ENCODE measurements around the gene TBXA2R.

The TBXA2R gene

GRCh38 chr19:3619631-3620012 lies 12.9 kb upstream of the TBXA2R start:
- DNase-seq (ENCODE audit: low read depth, low spot score), result no peak

DNA sequence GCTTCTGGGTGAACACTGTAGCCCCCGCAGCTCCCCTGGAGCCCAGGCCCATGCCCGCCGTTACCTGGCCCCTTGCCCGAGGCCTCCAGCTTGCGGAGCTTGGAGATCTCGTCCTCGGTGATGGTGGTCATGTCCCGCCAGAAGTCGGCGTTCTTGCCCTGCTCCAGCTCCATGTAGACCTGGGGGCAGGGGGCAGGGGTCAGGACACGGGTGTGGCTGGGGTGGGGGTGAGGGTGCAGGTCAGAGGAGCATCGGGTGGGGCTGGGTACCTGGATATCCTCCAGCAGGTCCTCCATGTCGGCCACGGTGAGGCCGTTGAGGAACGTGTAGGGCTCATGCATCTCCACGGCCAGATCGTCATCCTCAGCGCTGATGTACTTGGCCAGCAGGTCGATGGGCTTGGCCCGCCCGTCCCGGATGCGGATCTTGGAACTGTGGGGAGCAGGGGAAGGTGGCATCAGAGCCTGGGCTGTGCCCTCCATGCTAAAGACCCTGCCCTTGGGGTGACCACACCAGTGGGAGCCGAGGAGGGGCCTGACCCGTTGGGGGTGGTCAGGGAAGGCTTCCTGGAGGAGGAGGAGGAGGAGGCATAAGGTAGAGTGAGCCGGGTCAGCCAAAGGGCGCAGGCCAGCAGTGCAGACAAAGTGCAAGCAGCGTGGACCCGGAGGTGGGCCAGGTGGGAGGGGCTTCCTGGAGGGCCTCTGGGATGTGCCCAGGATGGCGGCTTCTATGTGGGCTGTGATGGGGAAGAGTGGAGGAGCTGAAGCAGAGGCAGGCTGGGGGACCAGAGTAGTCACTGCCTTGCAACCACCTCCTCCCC lies 12.3 kb upstream of the TBXA2R start:
- no peak for DNase-seq (ENCODE audit: low read depth, low spot score)

DNA sequence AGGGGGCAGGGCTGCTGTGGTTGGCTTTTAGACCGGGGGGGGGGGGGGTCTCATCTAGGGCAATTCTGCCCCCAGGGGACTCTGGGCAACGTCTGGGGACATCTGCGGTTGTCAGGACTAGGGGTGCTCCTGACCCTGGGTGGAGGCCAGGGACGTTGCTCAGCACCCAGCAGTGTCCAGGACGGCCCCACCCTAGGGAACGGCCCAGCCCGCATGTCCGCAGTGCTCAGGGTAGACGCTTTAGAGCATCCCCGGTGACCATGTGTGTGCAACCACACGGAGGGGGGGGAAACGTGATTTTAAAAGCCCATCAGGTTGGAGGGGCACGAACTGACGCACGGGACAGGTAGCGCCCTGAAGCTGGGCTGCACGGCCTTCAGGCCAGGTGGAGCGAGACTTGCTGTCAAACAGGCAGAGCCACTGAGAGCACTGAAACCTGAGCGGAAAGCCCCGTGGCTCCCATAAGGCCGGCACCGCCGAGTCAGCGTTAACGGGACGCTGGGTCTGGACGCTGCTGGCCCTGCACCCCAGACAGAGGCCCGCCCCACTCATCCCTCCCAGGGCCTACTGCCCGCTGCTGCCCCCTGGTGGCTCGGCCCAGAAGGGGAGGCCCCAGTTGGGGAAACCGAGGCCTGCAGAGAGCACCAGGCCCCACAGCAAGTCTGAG lies 11.6 kb upstream of the TBXA2R start:
- no peak for DNase-seq (ENCODE audit: low read depth, low spot score)

- no peak for DNase-seq (ENCODE audit: low read depth, low spot score)
Measured at GRCh38 chr19:3617463-3617862, 10.8 kb upstream of the TBXA2R start.

DNA sequence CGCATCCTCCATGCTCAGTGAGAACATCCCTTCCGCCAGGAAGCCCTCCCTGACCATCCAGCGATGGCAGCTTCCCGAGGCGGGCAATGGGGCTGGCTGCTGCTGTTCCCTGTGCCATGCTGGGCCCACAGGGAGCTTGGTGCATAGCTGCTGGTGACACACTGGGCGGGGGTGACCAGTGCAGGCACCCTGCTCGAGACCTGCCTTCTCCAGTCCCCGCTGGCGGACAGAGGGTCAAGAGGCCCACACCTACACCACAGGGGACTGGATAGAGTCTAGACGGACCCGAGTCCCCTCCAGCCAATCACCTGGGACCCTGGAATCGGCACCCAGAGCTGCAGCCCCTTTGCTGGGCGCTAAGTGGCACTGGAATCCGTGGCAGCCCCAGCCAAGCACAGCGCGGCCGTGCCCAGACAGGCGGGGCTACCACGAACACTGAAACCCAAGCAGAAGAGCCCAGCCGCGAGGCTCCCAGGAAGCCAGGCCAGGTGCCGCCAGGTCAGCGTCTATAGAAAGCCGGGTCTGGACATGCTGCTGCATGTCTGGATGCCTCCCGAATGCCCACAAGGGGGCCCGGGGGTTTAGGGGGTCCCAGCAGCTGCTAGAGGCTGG lies 9.0 kb upstream of the TBXA2R start:
- DNase-seq (ENCODE audit: low read depth, low spot score), result no peak

GRCh38 chr19:3614858-3615505 lies 8.3 kb upstream of the TBXA2R start:
- no peak for DNase-seq (ENCODE audit: low read depth, low spot score)

- DNase-seq (ENCODE audit: low read depth, low spot score), result no peak
Measured at GRCh38 chr19:3613818-3614661, 7.4 kb upstream of the TBXA2R start.

- DNase-seq (ENCODE audit: low read depth, low spot score), result no peak
Measured at GRCh38 chr19:3612901-3613741, 6.4 kb upstream of the TBXA2R start.

GRCh38 chr19:3612330-3612729 lies 5.7 kb upstream of the TBXA2R start:
- no peak for DNase-seq (ENCODE audit: low read depth, low spot score)

GRCh38 chr19:3611841-3612240 lies 5.2 kb upstream of the TBXA2R start:
- no peak for DNase-seq (ENCODE audit: low read depth, low spot score)

DNA sequence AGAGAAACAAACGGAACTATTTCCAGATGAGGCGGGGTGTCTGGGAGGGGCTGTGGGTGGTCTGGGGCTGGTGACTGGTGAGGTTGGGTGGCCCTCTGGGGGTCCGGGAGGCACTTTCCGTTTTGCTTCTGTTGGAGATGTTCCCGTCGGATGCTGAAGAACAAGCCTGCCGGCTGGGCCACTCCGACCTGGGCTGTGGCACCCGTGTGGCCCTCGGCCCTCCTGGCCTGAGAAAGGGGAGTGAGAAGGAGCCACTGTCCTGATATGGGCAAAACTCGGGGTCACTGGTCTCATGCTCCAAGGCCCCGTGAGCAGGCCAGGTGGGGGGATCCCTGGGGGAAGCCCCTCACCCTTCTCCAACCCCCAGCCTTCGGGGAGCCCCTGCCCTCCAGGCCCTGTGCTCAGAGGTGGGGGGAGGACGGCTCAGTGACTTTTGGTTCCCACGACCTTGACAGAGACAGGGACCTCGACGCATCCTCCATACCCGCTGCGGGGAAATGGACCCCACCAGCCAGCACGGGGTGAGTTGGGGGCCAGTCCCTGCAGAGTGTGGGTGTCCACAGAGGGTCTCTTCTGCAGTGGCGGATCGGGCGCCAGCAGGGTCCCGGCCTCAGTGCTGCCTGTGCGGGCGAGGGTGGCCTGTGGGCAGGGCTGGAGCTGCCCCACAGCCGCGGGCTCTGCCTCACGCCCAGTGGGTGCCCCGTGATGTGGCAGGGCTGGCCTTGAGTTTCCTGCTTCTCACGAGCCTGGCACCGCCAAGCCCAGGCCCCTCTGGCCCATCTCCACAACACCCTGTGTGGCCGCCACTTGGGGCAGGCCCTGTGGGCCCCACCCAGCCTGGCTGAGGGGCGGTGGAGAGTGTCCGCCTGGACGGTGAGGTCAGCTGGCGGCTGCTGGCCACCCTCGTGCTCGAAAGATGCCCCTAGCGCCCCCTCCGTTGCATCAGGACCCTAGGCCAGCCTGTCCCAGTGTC lies 4.4 kb upstream of the TBXA2R start:
- DNase-seq (ENCODE audit: low read depth, low spot score), result no peak

DNA sequence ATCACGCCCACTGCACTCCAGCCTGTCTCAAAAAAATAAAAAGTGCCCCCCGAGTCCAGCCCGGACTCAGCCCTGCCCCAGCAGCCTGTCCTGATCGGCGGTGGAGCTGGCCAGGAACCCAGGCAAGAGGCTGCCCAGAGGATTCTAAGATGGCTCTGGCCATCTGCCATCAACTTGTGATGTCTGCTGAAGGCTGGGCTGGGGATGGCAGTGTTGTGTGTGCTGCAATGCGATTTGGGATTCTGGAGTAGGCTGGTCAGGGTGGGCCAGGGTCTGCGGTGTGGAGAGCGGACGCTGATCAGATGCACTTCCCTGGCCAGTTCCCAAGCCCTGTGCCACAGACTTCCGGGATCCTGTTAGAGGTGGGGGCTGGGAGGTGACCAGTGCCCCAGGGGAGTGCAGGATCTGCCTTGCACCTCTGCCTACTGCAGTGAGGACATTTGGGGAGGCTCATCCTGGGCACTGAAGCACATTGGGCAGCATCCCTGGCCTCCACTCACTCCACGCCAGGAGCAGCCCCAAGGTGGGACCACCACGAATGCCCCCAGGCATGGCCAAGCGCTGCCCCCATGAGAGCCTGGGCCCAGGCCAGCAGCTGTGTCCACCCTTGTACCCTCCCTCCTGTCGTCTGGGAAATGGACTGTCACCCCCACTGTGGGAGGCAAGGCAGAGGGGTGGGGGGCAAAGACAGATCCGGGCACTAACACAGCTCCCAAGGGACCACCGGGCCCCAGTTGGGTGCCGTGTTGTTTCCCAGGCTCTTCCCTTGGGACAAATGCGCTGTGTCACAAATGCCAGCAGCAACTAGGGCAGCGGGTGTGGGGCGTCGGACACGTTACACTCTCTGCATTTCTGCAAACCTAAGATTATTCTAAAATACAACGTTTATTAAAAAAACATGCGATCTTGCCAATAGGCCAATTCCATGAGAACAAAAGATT lies 3.4 kb upstream of the TBXA2R start:
- DNase-seq (ENCODE audit: low read depth, low spot score), result no peak

DNA sequence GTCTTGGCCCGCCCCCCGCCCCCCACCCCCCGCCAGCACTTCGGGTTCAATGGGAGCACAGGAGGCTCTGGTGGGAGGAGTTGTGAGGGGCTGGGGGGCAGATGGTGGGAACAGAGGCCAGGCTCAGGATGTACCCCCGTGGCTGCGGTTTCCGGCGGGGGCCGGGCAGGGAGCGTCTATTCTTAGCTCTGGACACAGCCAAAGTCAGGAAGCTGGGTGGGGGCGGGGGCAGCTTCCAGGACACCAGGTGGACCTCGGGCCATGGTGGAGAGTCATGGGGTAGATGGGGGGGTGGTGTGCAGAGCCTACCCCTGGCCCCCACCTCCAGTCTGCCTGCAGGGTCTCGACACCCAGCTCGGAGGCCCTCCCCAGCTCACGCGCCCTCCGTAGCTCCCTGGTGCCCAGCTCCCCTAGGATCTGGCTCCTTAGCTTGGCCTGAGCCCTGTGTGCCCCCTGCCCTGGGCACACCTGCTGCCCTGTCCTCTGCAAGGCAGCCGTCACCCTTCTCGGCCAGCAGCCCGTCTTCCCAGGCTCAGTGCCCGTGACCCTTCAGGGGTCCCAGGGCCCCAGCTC lies 2.2 kb upstream of the TBXA2R start:
- no peak for DNase-seq (ENCODE audit: low read depth, low spot score)

DNA sequence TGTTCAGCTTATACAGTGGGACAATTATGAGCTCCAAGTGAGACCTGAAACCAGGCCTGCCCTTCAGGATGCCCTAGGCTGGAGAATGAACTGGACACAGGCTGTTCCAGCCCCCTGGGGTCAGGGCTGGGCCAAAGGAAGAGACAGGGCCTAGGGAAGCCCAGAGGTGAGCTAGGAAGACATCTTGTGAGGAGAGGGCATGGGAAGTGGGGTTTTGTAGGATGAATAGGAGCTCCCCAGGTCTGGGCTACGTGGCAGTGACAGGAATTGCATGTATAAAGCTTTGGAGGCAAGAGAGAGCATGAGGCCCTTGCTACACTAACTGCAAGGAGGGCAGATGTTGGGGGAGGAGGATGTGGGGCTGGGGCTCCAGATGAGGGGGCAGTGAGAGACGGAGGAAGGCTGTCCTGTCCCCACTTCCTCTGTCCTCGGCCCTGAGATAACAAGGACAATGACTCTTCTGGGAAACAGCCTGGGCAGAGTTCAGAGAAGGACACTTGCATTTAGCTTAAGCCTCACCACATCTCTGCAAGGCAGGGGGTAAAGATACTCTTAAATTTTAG lies 1.5 kb upstream of the TBXA2R start:
- DNase-seq (ENCODE audit: low read depth, low spot score), result no peak

DNA sequence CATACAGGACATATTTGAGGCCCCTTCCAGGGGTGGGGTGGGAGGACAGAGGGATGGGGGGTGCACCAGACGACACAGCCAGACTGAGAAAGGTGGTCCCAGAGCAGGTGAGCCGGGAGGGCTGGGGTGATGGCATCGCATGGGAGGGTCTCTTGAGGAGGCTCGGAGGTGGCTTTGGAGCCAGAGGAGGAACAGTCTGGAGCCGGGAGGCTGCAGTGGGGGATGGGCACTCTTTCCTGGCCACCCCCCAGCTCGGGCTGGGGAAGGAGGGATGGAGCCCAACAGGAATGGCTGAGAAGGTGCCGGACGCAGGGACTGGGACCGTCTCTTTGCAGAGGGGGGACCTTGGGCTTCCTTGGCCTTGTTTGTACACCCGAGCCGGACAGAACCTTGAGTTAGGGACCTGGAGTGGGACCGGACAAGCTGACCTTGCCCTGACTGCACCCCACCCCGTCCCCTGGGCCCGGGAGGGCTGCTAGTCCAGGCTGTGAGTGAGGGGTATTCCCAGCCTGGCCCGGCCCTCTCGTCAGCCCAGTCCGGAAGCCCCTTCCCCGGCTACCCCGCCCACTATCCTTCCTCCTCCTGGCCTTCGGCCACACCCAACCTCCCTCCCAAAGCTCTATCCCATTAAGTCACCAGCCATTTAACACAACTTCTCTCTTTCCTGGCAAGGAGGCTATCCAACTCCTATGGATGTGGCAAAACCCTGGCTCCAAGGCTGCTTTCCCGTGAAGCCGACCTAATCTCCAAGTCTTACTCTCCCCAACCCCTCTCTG lies 816 bp upstream of the TBXA2R start:
- no peak for DNase-seq (ENCODE audit: low read depth, low spot score)

GRCh38 chr19:3606174-3606689 lies 443 bp downstream of the TBXA2R start:
- no peak for DNase-seq (ENCODE audit: low read depth, low spot score)

DNA sequence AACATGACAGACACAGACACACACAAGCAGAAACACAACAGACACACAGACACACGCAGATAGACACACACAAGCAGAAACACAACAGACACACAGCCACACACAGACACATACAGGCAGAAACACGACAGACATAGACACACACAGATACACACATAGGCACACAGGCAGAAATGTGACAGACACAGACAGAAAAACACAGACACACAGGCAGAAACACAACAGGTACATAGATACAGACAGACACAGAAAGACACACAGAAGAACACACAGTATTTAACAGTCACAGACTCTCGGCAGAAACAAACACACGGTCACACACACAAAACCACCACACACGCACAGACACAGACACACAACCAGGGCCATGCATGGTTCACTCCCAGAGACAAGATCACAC lies 905 bp downstream of the TBXA2R start:
- no peak for DNase-seq (ENCODE audit: low read depth, low spot score)
